ENCODE results near the gene DPF1. TPM values are rescaled to one million over a fixed set of nuclear protein-coding genes. Genes with fewer than 3 reads are reported as not detected.

Gene DPF1
- total RNA-seq, 1 donor from 2014 or later, result 1.5 TPM

DNA sequence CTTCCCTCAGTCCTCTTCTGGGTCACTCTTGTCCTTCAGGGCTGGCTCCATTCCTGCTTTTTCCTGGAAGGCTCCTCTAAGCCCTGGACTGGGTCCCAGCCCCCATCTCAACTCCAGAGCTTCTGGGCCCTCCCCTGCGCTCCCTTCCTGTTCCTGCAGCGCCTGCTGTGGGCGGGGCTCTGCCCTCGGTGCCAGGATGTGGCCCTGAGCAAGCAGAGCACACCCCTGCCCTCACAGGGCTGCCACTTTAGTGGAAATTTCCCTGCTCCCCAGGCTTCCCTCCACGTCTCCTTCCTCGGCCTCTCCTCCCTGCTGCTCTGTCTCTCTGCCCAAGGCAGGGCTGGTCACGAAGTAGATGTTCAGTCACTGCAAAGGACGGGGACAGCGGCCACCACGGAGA is 28.8 kb downstream of the DPF1 start:
- no peaks in the 10 kb centered on the region for H3K36me3 ChIP-seq (ENCODE audit: control insufficient read depth, insufficient read depth, low read length)
- TF ChIP-seq, protein P1, sequence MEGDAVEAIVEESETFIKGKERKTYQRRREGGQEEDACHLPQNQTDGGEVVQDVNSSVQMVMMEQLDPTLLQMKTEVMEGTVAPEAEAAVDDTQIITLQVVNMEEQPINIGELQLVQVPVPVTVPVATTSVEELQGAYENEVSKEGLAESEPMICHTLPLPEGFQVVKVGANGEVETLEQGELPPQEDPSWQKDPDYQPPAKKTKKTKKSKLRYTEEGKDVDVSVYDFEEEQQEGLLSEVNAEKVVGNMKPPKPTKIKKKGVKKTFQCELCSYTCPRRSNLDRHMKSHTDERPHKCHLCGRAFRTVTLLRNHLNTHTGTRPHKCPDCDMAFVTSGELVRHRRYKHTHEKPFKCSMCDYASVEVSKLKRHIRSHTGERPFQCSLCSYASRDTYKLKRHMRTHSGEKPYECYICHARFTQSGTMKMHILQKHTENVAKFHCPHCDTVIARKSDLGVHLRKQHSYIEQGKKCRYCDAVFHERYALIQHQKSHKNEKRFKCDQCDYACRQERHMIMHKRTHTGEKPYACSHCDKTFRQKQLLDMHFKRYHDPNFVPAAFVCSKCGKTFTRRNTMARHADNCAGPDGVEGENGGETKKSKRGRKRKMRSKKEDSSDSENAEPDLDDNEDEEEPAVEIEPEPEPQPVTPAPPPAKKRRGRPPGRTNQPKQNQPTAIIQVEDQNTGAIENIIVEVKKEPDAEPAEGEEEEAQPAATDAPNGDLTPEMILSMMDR (IDR thresholded peaks at IDR 0.05; ENCODE audit: insufficient read depth, low read length, poor library complexity, severe bottlenecking), result no peak
- DNase-seq (ENCODE audit: low read depth), result no peak

DNA sequence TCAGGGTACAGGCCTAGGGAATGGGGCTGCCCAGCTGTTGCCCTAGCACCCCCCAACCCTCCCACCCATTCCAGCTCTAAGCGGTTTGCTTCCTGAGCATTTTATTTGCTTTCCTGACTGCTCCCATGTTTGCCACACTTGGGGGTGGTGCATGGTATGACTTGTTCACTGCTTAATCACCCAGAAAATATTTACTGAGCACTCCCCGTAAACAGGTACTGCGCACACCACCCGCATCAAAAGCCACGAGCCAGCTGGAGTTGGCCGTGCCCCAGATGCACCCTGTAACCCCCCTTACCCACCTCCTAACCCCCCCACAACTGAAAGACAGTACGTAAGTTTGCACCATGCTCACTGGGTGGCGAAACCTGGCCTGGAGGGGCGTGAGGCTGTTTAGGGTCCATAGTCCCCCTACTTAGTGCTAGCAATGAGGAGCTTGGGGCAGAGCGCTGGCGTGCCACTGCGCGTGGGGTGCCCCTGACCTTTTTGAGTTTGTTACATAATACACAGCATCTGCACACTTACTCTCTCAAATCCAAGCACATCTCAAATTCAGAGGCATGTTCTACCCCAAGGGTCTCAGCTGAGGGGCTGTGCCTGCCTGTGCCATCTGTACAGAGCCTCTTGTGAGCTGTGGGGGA is 29.8 kb downstream of the DPF1 start:
- Histone ChIP-seq H3K27me3 (ENCODE audit: control insufficient read depth, insufficient read depth, low read length) (no peaks in the 10 kb centered on the region), H3K4me3 (ENCODE audit: low read depth, low read length) (no peak overlapping the region), H3K36me3 (ENCODE audit: control insufficient read depth, insufficient read depth, low read length) (no peaks in the 10 kb centered on the region)
- no peak for DNase-seq (ENCODE audit: low read depth)
- TF ChIP-seq, protein P1 (IDR thresholded peaks at IDR 0.05; ENCODE audit: insufficient read depth, low read length, poor library complexity, severe bottlenecking), result no peak

More for the DNA sequence above, 28.8 kb downstream of the DPF1 start:
- Histone ChIP-seq H3K27me3 (ENCODE audit: control insufficient read depth, insufficient read depth, low read length) (no peaks in the 10 kb centered on the region), H3K4me3 (ENCODE audit: low read depth, low read length) (no peak overlapping the region)

DNA sequence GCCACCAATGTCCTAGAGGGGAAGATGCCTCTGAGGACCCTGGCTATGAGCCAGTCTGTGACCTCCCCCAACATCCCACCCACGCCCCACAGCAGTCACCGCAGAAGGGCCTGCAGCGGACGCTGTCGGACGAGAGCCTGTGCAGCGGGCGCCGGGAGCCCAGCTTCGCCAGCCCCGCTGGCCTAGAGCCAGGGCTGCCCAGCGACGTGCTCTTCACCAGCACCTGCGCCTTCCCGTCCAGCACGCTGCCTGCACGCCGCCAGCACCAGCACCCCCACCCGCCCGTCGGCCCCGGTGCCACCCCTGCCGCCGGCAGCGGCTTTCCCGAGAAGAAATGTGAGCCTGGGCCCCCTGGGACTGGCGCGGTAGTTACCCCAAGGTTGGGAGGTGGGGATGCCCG is 30.6 kb downstream of the DPF1 start:
- Histone ChIP-seq H3K36me3 (ENCODE audit: control insufficient read depth, insufficient read depth, low read length) (no peaks in the 10 kb centered on the region), H3K27me3 (ENCODE audit: control insufficient read depth, insufficient read depth, low read length) (no peaks in the 10 kb centered on the region), H3K4me3 (ENCODE audit: low read depth, low read length) (no peak overlapping the region)
- TF ChIP-seq, protein P1 (IDR thresholded peaks at IDR 0.05; ENCODE audit: insufficient read depth, low read length, poor library complexity, severe bottlenecking), result no peak
- no peak for DNase-seq (ENCODE audit: low read depth)

DNA sequence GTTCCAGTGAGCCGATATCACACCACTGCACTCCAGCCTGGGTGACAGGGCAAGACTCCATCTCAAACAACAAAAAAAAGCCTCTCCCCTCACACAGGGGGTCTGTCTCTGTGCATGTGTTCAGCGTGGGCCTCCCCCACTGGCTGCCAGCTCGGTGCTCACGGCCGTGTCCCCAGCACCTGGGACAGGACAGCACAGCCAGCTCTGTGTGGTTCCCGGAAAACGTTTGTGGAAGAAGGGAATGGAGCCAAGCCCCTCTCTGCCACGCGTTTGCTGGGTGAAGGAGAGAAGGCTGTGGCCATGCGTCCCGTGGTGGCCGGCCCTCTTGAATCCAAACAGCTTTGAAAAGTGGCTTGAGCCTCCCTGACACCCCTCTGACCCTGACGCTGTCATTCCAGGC is 32.3 kb downstream of the DPF1 start:
- Histone ChIP-seq H3K27me3 (ENCODE audit: control insufficient read depth, insufficient read depth, low read length) (no peaks in the 10 kb centered on the region), H3K4me3 (ENCODE audit: low read depth, low read length) (no peak overlapping the region), H3K36me3 (ENCODE audit: control insufficient read depth, insufficient read depth, low read length) (no peaks in the 10 kb centered on the region)
- no peak for DNase-seq (ENCODE audit: low read depth)
- TF ChIP-seq, protein P1 (IDR thresholded peaks at IDR 0.05; ENCODE audit: insufficient read depth, low read length, poor library complexity, severe bottlenecking), result no peak

DNA sequence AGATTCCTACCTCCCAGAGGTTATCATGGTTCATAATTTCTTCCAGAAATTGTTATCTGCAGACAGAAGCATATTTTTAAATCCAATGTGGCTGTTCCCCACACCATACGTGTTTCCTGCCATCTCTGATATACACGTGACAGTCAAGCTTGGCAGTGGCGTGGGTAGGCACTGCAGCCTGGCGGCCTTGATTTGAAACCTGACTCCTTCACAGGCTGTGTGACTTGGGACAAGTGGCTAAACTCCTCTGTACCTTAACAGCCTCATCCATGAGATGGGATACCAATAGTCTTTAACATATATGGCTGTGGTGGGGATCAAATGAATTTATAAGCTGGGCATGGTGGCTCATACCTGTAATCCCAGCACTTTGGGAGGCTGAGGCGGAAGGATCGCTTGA is 33.2 kb downstream of the DPF1 start:
- H3K4me3 ChIP-seq (ENCODE audit: low read depth, low read length), result no peak overlapping the region
- no peaks in the 10 kb centered on the region for H3K36me3 ChIP-seq (ENCODE audit: control insufficient read depth, insufficient read depth, low read length)
- TF ChIP-seq, protein P1 (IDR thresholded peaks at IDR 0.05; ENCODE audit: insufficient read depth, low read length, poor library complexity, severe bottlenecking), result no peak
- DNase-seq (ENCODE audit: low read depth), result no peak
- H3K27me3 ChIP-seq (ENCODE audit: control insufficient read depth, insufficient read depth, low read length), result no peaks in the 10 kb centered on the region

DNA sequence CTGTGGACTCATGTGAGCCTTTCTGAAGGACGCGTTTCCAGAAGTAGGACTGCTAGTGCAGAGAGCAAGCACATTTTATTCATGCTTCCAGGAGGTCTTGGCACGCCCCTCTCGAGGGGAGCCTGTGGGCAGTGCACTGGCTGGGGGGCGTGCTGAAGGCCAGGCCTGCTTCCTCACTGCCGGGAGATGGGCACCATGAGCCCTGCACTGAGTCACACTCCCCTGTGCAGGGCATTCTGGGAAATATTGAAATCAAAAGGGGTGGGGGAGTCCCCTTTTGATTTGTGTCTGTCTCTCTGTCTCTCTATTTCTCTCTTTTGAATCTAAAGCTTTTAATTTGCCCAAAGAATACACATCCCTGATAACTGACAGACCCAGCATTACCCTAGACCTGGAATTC is 34.0 kb downstream of the DPF1 start:
- no peak for DNase-seq (ENCODE audit: low read depth)
- TF ChIP-seq, protein P1 (IDR thresholded peaks at IDR 0.05; ENCODE audit: insufficient read depth, low read length, poor library complexity, severe bottlenecking), result no peak
- Histone ChIP-seq H3K36me3 (ENCODE audit: control insufficient read depth, insufficient read depth, low read length) (no peaks in the 10 kb centered on the region), H3K27me3 (ENCODE audit: control insufficient read depth, insufficient read depth, low read length) (no peaks in the 10 kb centered on the region), H3K4me3 (ENCODE audit: low read depth, low read length) (no peak overlapping the region)
